ENCODE results near the gene ETV6. TPM values are rescaled to one million over a fixed set of nuclear protein-coding genes. Genes with fewer than 3 reads are reported as not detected.

Gene ETV6
- polyA plus RNA-seq, 1 donor (not counting 4 experiments of a cell fraction or from before 2014, with no cell fraction given) = 5.3 TPM

DNA sequence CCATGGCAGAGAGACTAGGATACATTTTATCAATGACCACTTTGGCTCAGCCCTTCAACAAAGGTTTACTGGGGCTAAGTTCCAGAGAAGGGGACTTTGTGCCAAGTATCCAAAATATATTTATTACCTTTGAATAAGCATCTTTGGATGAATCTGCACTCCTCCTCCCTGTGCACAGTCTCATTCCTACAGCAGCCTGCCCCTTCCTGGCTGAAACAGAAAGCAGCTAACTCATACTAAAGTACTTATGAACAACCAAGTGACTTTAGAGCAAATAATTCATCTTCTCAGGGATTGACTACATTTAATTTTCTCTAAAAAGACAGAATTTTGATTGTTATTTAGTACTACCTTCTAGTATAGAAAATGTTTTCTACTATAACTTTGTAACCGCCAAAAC lies 47.8 kb upstream of the ETV6 start:
- Histone ChIP-seq H3K4me1 (ENCODE audit: control insufficient read depth, extremely low read depth, insufficient read depth, low read length) (no peaks in the 10 kb centered on the region), H3K4me3 (ENCODE audit: control insufficient read depth in 2 of 3, extremely low read depth in 1 of 3, insufficient read depth in 2 of 3, low read depth in 1 of 3, low read length in 3 of 3) (no peak overlapping the region), H3K27ac (ENCODE audit: control insufficient read depth, insufficient read depth, low read length) (no peak overlapping the region), H3K36me3 (ENCODE audit: control insufficient read depth in 2 of 2, extremely low read depth in 1 of 2, insufficient read depth in 2 of 2, low read length in 2 of 2) (no peaks in the 10 kb centered on the region), H3K9me1 (ENCODE audit: control insufficient read depth, extremely low read depth, insufficient read depth, low read length) (no peaks in the 10 kb centered on the region), H3K9me3 (ENCODE audit: control insufficient read depth, low read depth, low read length) (no peaks in the 10 kb centered on the region), H3K27me3 (ENCODE audit: control insufficient read depth, extremely low read depth, insufficient read depth, low read length) (no peaks in the 10 kb centered on the region), H4K20me1 (ENCODE audit: control insufficient read depth, extremely low read depth, insufficient read depth, low read length) (no peaks in the 10 kb centered on the region), H3K79me2 (ENCODE audit: control insufficient read depth, insufficient read depth, low read length) (no peaks in the 10 kb centered on the region), H3K9ac (ENCODE audit: control insufficient read depth, extremely low read depth, insufficient read depth, low read length) (no peak overlapping the region), H3K4me2 (ENCODE audit: control insufficient read depth, extremely low read depth, insufficient read depth, low read depth, low read length) (no peak overlapping the region), H2AFZ (ENCODE audit: control insufficient read depth, low read length) (no peak overlapping the region)
- TF ChIP-seq EZH2 (IDR thresholded peaks at IDR 0.05; ENCODE audit: low read length) = no peak
- FAIRE-seq (no peak), DNase-seq (ENCODE audit: low read depth, low spot score) (no peak)
- dilution Hi-C loops (cut with MboI; ENCODE audit: extremely low pct_ligation_motif_present, low sequenced_read_pairs) = no loop called here

DNA sequence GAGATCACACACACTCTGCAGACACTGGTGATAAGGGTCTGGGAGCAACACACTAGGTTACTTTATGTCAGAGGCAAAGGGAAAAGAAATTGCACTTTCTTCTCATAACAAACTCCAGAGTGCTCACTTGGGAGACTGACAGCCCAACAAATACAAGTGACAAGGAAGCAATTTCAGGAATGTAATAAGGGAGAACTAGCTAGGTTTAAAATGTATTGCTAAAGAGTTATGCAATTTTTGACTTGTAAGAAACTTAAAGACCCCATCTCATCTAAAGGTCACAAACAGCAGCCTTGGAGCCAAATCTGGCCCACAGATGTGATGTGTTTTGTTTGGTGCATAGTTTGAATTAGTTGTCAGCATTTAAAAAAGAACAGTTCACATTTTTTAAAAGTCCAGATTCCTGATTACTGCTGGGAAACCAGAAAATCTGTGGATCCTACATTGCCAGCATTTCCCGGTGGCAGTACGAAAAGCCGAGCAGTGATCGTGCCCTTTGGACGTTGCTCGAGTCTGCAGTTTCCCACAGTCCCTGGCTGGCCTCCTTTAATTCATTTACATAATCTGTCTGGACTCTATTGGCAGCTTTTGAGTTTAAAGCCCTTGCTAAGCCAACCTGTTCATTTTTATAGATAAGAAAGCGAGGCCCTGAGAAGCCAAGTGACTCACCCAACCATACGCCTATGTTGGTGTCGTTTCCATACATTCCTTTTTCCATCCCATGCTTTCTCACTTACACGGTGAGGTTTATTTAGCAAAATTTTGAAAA lies 42.0 kb upstream of the ETV6 start:
- Histone ChIP-seq H3K36me3 (ENCODE audit: control insufficient read depth in 2 of 2, extremely low read depth in 1 of 2, insufficient read depth in 2 of 2, low read length in 2 of 2) (no peaks in the 10 kb centered on the region), H4K20me1 (ENCODE audit: control insufficient read depth, extremely low read depth, insufficient read depth, low read length) (no peaks in the 10 kb centered on the region), H3K27me3 (ENCODE audit: control insufficient read depth, extremely low read depth, insufficient read depth, low read length) (no peaks in the 10 kb centered on the region), H3K9me1 (ENCODE audit: control insufficient read depth, extremely low read depth, insufficient read depth, low read length) (no peaks in the 10 kb centered on the region), H3K9ac (ENCODE audit: control insufficient read depth, extremely low read depth, insufficient read depth, low read length) (no peak overlapping the region), H3K79me2 (ENCODE audit: control insufficient read depth, insufficient read depth, low read length) (no peaks in the 10 kb centered on the region), H3K4me2 (ENCODE audit: control insufficient read depth, extremely low read depth, insufficient read depth, low read depth, low read length) (no peak overlapping the region), H3K9me3 (ENCODE audit: control insufficient read depth, low read depth, low read length) (no peaks in the 10 kb centered on the region), H3K4me1 (ENCODE audit: control insufficient read depth, extremely low read depth, insufficient read depth, low read length) (no peaks in the 10 kb centered on the region), H3K4me3 (ENCODE audit: control insufficient read depth in 2 of 3, extremely low read depth in 1 of 3, insufficient read depth in 2 of 3, low read depth in 1 of 3, low read length in 3 of 3) (no peak overlapping the region), H3K27ac (ENCODE audit: control insufficient read depth, insufficient read depth, low read length) (no peak overlapping the region), H2AFZ (ENCODE audit: control insufficient read depth, low read length) (no peak overlapping the region)
- dilution Hi-C loops (cut with MboI; ENCODE audit: extremely low pct_ligation_motif_present, low sequenced_read_pairs) = no loop called here
- no peak for FAIRE-seq
- no peak for TF ChIP-seq EZH2 (IDR thresholded peaks at IDR 0.05; ENCODE audit: low read length)
- TF ChIP-seq, protein P1, sequence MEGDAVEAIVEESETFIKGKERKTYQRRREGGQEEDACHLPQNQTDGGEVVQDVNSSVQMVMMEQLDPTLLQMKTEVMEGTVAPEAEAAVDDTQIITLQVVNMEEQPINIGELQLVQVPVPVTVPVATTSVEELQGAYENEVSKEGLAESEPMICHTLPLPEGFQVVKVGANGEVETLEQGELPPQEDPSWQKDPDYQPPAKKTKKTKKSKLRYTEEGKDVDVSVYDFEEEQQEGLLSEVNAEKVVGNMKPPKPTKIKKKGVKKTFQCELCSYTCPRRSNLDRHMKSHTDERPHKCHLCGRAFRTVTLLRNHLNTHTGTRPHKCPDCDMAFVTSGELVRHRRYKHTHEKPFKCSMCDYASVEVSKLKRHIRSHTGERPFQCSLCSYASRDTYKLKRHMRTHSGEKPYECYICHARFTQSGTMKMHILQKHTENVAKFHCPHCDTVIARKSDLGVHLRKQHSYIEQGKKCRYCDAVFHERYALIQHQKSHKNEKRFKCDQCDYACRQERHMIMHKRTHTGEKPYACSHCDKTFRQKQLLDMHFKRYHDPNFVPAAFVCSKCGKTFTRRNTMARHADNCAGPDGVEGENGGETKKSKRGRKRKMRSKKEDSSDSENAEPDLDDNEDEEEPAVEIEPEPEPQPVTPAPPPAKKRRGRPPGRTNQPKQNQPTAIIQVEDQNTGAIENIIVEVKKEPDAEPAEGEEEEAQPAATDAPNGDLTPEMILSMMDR (optimal IDR thresholded peaks at IDR 0.05 in 1 of 3, IDR thresholded peaks at IDR 0.05 in 1 of 3, conservative IDR thresholded peaks at IDR 0.05 in 1 of 3; ENCODE audit: extremely low read depth in 1 of 3, insufficient read depth in 2 of 3, low read length in 3 of 3) = no peak
- DNase-seq (ENCODE audit: low read depth, low spot score) = no peak

DNA sequence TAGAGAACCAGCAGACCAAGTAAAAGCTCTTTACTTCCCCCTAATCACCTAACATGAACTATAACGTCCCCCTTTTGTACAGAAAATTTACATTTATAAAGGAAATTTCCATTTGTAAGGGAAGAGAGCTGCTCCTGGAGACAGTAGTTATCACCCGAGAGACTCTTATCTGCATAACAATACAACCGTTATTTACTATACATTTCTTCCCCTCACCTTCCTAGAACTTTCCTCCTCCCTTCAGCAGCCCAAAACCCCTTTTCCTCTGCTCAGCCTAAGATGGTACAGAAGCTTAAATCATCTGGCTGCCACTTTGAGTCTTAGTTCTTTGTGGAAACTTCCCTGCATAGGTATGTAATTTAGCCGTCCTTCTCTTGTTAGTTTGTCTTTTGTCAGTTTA lies 40.4 kb upstream of the ETV6 start:
- Histone ChIP-seq H3K27ac (ENCODE audit: control insufficient read depth, insufficient read depth, low read length) (no peak overlapping the region), H3K4me2 (ENCODE audit: control insufficient read depth, extremely low read depth, insufficient read depth, low read depth, low read length) (no peak overlapping the region), H3K9me1 (ENCODE audit: control insufficient read depth, extremely low read depth, insufficient read depth, low read length) (no peaks in the 10 kb centered on the region), H3K4me1 (ENCODE audit: control insufficient read depth, extremely low read depth, insufficient read depth, low read length) (no peaks in the 10 kb centered on the region), H2AFZ (ENCODE audit: control insufficient read depth, low read length) (no peak overlapping the region), H3K79me2 (ENCODE audit: control insufficient read depth, insufficient read depth, low read length) (no peaks in the 10 kb centered on the region), H4K20me1 (ENCODE audit: control insufficient read depth, extremely low read depth, insufficient read depth, low read length) (no peaks in the 10 kb centered on the region), H3K27me3 (ENCODE audit: control insufficient read depth, extremely low read depth, insufficient read depth, low read length) (no peaks in the 10 kb centered on the region), H3K4me3 (ENCODE audit: control insufficient read depth in 2 of 3, extremely low read depth in 1 of 3, insufficient read depth in 2 of 3, low read depth in 1 of 3, low read length in 3 of 3) (no peak overlapping the region), H3K9me3 (ENCODE audit: control insufficient read depth, low read depth, low read length) (no peaks in the 10 kb centered on the region), H3K9ac (ENCODE audit: control insufficient read depth, extremely low read depth, insufficient read depth, low read length) (no peak overlapping the region), H3K36me3 (ENCODE audit: control insufficient read depth in 2 of 2, extremely low read depth in 1 of 2, insufficient read depth in 2 of 2, low read length in 2 of 2) (no peaks in the 10 kb centered on the region)
- FAIRE-seq (no peak), DNase-seq (ENCODE audit: low read depth, low spot score) (no peak)
- dilution Hi-C loops (cut with MboI; ENCODE audit: extremely low pct_ligation_motif_present, low sequenced_read_pairs) = no loop called here
- no peak for TF ChIP-seq EZH2 (IDR thresholded peaks at IDR 0.05; ENCODE audit: low read length)
- TF ChIP-seq, protein P1 (optimal IDR thresholded peaks at IDR 0.05 in 1 of 3, IDR thresholded peaks at IDR 0.05 in 1 of 3, conservative IDR thresholded peaks at IDR 0.05 in 1 of 3; ENCODE audit: extremely low read depth in 1 of 3, insufficient read depth in 2 of 3, low read length in 3 of 3) = no peak
